ENCODE data around the gene DHX15.

DHX15 gene

DNA sequence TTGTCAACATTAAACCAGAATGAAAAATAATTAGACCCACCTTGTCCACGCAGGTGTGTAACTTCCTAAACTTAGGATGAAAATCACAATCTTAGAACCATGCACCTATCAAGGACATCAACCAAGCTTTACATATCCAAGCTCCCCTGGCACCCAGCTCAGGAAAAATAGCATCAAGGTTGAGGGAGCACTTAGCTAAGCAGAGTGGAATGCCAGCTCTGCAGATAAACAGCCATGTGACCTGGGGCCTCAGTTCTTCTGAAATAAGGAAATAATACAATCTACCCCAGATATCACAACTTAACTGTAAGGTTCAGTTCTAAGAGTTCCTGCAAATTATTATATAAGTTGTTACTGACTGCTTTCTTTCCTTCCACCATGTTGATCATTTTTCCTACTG is 64.7 kb downstream of the DHX15 start:
- H3K4me1 ChIP-seq (ENCODE audit: control insufficient read depth, insufficient read depth, low read length): peaks cover 6% of the 10 kb centered on the region; the same call in 1 of the 2 replicates
- ChIA-PET POLR2A (no interaction called here), CTCF (no interaction called here)
- TF ChIP-seq GLI2 (tag by site-specific recombination; IDR thresholded peaks at IDR 0.05; ENCODE audit: borderline replicate concordance, low read depth) (no peak), ZNF157 (tag by site-specific recombination; IDR thresholded peaks at IDR 0.05) (no peak), ZNF707 (tag by site-specific recombination; IDR thresholded peaks at IDR 0.05) (no peak)
- peaks cover 0 to 51% of the 10 kb centered on the region in 2 experiments for H3K36me3 ChIP-seq (ENCODE audit: control insufficient read depth in 2 of 2, insufficient read depth in 1 of 2, low read length in 2 of 2)
- no peak overlapping the region for H3K27ac ChIP-seq (ENCODE audit: extremely low read depth, low read depth, low read length)
- no peaks in the 10 kb centered on the region for H3K9me3 ChIP-seq (ENCODE audit: control insufficient read depth, insufficient read depth, low read depth, low read length)
- H3K4me3 ChIP-seq (ENCODE audit: low read depth, low read length): no peak overlapping the region

DNA sequence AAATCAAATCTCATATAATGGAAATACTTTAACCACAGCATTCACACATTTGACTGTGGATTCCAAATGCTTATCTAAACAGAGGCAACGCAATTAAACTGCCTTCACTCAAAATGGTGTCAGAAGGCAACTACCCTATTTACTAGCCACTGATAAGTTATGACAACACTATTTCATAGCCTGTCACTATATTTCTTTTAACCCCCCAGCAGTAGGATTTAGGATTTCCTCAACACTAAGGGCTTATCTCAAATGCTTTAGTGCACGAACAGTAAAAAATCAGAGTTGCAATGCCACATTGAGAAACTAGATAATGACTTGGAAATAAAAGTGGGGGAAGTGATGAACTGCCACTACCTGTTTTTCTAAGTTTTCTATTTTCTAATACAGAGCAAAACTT is 66.7 kb downstream of the DHX15 start:
- peaks cover 0 to 53% of the 10 kb centered on the region in 2 experiments; a peak in 1 of 3 replicates for H3K36me3 ChIP-seq (ENCODE audit: control insufficient read depth in 2 of 2, insufficient read depth in 1 of 2, low read length in 2 of 2)
- no peaks in the 10 kb centered on the region for H3K9me3 ChIP-seq (ENCODE audit: control insufficient read depth, insufficient read depth, low read depth, low read length)
- no peak overlapping the region for H3K4me3 ChIP-seq (ENCODE audit: low read depth, low read length)
- POLR2A ChIA-PET: no interaction called here
- peaks cover 6% of the 10 kb centered on the region; the same call in 1 of the 2 replicates for H3K4me1 ChIP-seq (ENCODE audit: control insufficient read depth, insufficient read depth, low read length)
- no peak overlapping the region for H3K27ac ChIP-seq (ENCODE audit: extremely low read depth, low read depth, low read length)
- CTCF ChIA-PET: no interaction called here
- TF ChIP-seq ZNF426 (tag by site-specific recombination; IDR thresholded peaks at IDR 0.05) (no peak), ZNF843 (tag by site-specific recombination; IDR thresholded peaks at IDR 0.05) (peak; percentile 45; the same call in 1 of the 2 replicates), GFI1B (tag by site-specific recombination; IDR thresholded peaks at IDR 0.05) (peak; percentile 47; the same call in 1 of the 2 replicates), ZNF610 (tag by site-specific recombination; IDR thresholded peaks at IDR 0.05; ENCODE audit: borderline replicate concordance) (no peak), ZNF473 (tag by site-specific recombination; IDR thresholded peaks at IDR 0.05) (no peak), KLF16 (tag by site-specific recombination; IDR thresholded peaks at IDR 0.05) (no peak), ZNF561 (tag by site-specific recombination; IDR thresholded peaks at IDR 0.05; ENCODE audit: borderline replicate concordance) (no peak), ZNF830 (tag by site-specific recombination; IDR thresholded peaks at IDR 0.05; ENCODE audit: low read depth) (no peak), ZNF670 (tag by site-specific recombination; IDR thresholded peaks at IDR 0.05; ENCODE audit: low read depth) (no peak), ZFP41 (tag by site-specific recombination; IDR thresholded peaks at IDR 0.05; ENCODE audit: borderline replicate concordance) (no peak), SP3 (tag by site-specific recombination; IDR thresholded peaks at IDR 0.05) (no peak), ZNF76 (tag by site-specific recombination; IDR thresholded peaks at IDR 0.05; ENCODE audit: borderline replicate concordance, low read depth) (no peak), OSR2 (tag by site-specific recombination; IDR thresholded peaks at IDR 0.05) (peak; percentile 36; the same call in 1 of the 2 replicates), FEZF1 (tag by site-specific recombination; IDR thresholded peaks at IDR 0.05) (peak; percentile 38; the same call in 1 of the 2 replicates), SP2 (tag by site-specific recombination; IDR thresholded peaks at IDR 0.05) (no peak), ZNF324 (tag by site-specific recombination; IDR thresholded peaks at IDR 0.05) (no peak), ZNF175 (tag by site-specific recombination; IDR thresholded peaks at IDR 0.05) (no peak)
- TF ChIP-seq, protein P1, sequence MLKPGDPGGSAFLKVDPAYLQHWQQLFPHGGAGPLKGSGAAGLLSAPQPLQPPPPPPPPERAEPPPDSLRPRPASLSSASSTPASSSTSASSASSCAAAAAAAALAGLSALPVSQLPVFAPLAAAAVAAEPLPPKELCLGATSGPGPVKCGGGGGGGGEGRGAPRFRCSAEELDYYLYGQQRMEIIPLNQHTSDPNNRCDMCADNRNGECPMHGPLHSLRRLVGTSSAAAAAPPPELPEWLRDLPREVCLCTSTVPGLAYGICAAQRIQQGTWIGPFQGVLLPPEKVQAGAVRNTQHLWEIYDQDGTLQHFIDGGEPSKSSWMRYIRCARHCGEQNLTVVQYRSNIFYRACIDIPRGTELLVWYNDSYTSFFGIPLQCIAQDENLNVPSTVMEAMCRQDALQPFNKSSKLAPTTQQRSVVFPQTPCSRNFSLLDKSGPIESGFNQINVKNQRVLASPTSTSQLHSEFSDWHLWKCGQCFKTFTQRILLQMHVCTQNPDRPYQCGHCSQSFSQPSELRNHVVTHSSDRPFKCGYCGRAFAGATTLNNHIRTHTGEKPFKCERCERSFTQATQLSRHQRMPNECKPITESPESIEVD (tag by site-specific recombination; IDR thresholded peaks at IDR 0.05): peak; percentile 72
- TF ChIP-seq, protein P2, sequence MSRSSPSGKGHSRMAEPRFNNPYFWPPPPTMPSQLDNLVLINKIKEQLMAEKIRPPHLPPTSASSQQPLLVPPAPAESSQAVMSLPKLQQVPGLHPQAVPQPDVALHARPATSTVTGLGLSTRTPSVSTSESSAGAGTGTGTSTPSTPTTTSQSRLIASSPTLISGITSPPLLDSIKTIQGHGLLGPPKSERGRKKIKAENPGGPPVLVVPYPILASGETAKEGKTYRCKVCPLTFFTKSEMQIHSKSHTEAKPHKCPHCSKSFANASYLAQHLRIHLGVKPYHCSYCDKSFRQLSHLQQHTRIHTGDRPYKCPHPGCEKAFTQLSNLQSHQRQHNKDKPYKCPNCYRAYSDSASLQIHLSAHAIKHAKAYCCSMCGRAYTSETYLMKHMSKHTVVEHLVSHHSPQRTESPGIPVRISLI (tag by site-specific recombination; IDR thresholded peaks at IDR 0.05): no peak
- TF ChIP-seq, protein P3, sequence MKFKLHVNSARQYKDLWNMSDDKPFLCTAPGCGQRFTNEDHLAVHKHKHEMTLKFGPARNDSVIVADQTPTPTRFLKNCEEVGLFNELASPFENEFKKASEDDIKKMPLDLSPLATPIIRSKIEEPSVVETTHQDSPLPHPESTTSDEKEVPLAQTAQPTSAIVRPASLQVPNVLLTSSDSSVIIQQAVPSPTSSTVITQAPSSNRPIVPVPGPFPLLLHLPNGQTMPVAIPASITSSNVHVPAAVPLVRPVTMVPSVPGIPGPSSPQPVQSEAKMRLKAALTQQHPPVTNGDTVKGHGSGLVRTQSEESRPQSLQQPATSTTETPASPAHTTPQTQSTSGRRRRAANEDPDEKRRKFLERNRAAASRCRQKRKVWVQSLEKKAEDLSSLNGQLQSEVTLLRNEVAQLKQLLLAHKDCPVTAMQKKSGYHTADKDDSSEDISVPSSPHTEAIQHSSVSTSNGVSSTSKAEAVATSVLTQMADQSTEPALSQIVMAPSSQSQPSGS (tag by site-specific recombination; IDR thresholded peaks at IDR 0.05; ENCODE audit: low read depth): no peak
- TF ChIP-seq, protein P4, sequence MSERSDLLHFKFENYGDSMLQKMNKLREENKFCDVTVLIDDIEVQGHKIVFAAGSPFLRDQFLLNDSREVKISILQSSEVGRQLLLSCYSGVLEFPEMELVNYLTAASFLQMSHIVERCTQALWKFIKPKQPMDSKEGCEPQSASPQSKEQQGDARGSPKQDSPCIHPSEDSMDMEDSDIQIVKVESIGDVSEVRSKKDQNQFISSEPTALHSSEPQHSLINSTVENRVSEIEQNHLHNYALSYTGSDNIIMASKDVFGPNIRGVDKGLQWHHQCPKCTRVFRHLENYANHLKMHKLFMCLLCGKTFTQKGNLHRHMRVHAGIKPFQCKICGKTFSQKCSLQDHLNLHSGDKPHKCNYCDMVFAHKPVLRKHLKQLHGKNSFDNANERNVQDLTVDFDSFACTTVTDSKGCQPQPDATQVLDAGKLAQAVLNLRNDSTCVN (tag by site-specific recombination; optimal IDR thresholded peaks at IDR 0.05): no peak
- TF ChIP-seq, protein P5, sequence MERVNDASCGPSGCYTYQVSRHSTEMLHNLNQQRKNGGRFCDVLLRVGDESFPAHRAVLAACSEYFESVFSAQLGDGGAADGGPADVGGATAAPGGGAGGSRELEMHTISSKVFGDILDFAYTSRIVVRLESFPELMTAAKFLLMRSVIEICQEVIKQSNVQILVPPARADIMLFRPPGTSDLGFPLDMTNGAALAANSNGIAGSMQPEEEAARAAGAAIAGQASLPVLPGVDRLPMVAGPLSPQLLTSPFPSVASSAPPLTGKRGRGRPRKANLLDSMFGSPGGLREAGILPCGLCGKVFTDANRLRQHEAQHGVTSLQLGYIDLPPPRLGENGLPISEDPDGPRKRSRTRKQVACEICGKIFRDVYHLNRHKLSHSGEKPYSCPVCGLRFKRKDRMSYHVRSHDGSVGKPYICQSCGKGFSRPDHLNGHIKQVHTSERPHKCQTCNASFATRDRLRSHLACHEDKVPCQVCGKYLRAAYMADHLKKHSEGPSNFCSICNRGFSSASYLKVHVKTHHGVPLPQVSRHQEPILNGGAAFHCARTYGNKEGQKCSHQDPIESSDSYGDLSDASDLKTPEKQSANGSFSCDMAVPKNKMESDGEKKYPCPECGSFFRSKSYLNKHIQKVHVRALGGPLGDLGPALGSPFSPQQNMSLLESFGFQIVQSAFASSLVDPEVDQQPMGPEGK (tag by site-specific recombination; IDR thresholded peaks at IDR 0.05): no peak
- TF ChIP-seq, protein P6, sequence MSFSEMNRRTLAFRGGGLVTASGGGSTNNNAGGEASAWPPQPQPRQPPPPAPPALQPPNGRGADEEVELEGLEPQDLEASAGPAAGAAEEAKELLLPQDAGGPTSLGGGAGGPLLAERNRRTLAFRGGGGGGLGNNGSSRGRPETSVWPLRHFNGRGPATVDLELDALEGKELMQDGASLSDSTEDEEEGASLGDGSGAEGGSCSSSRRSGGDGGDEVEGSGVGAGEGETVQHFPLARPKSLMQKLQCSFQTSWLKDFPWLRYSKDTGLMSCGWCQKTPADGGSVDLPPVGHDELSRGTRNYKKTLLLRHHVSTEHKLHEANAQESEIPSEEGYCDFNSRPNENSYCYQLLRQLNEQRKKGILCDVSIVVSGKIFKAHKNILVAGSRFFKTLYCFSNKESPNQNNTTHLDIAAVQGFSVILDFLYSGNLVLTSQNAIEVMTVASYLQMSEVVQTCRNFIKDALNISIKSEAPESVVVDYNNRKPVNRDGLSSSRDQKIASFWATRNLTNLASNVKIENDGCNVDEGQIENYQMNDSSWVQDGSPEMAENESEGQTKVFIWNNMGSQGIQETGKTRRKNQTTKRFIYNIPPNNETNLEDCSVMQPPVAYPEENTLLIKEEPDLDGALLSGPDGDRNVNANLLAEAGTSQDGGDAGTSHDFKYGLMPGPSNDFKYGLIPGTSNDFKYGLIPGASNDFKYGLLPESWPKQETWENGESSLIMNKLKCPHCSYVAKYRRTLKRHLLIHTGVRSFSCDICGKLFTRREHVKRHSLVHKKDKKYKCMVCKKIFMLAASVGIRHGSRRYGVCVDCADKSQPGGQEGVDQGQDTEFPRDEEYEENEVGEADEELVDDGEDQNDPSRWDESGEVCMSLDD (tag by site-specific recombination; IDR thresholded peaks at IDR 0.05): no peak

All from HEK293 (cell line).